ENCODE results near the gene RMND1. TPM values are rescaled to one million over a fixed set of nuclear protein-coding genes. Genes with fewer than 3 reads are reported as not detected.
A peak's percentile ranks its signal among the peaks of the same experiment; 100 is the strongest.

The RMND1 gene, protein sequence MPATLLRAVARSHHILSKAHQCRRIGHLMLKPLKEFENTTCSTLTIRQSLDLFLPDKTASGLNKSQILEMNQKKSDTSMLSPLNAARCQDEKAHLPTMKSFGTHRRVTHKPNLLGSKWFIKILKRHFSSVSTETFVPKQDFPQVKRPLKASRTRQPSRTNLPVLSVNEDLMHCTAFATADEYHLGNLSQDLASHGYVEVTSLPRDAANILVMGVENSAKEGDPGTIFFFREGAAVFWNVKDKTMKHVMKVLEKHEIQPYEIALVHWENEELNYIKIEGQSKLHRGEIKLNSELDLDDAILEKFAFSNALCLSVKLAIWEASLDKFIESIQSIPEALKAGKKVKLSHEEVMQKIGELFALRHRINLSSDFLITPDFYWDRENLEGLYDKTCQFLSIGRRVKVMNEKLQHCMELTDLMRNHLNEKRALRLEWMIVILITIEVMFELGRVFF
- polyA plus RNA-seq (2013, experiment 1 of 2), result 24.5 TPM
- polyA plus RNA-seq (2013, experiment 2 of 2), result 24.9 TPM

GRCh38 chr6:151451950-151452749, at the start of gene RMND1:
TSS of gene RMND1 (minus strand) at chr6:151452126. CDS start at chr6:151445811, 6,315 bp downstream.
- H3K27ac ChIP-seq (ENCODE audit: low read depth, low read length), result peak within 1 kb of the TSS; percentile 91
- peaks cover 35% of the 10 kb centered on the region for H3K4me1 ChIP-seq (ENCODE audit: insufficient read depth, low read length)
- peak within 1 kb of the TSS; percentile 84 for H3K4me3 ChIP-seq (ENCODE audit: low read length)
- H3K36me3 ChIP-seq (ENCODE audit: insufficient read depth, low read length), result peaks cover 18% of the 10 kb centered on the region
- peak within 1 kb of the TSS; percentile 94 for H3K9ac ChIP-seq (ENCODE audit: low read depth, low read length)
- WGBS, result under 1% methylated on average over 74 of the region's 74 CpGs
- H3K27me3 ChIP-seq (ENCODE audit: insufficient read depth, low read length), result no peaks in the 10 kb centered on the region
- H3K9me3 ChIP-seq (ENCODE audit: insufficient read depth, low read depth, low read length), result no peaks in the 10 kb centered on the region

GRCh38 chr6:151499551-151499950, 47.6 kb upstream of the RMND1 start:
- Histone ChIP-seq H3K27ac (ENCODE audit: low read depth, low read length) (no peak overlapping the region), H3K4me3 (ENCODE audit: low read length) (no peak overlapping the region), H3K9me3 (ENCODE audit: insufficient read depth, low read depth, low read length) (no peaks in the 10 kb centered on the region), H3K4me1 (ENCODE audit: insufficient read depth, low read length) (peaks cover 4% of the 10 kb centered on the region; the same call in 1 of the 2 replicates), H3K27me3 (ENCODE audit: insufficient read depth, low read length) (peaks cover 23% of the 10 kb centered on the region), H3K36me3 (ENCODE audit: insufficient read depth, low read length) (no peaks in the 10 kb centered on the region), H3K9ac (ENCODE audit: low read depth, low read length) (no peak overlapping the region)
- WGBS, result 95% methylated on average over 5 of the region's 5 CpGs

GRCh38 chr6:151498327-151498726, 46.4 kb upstream of the RMND1 start:
- no peak overlapping the region for H3K27ac ChIP-seq (ENCODE audit: low read depth, low read length)
- H3K4me3 ChIP-seq (ENCODE audit: low read length), result no peak overlapping the region
- 100% methylated on average over 1 of the region's 1 CpG for WGBS
- H3K4me1 ChIP-seq (ENCODE audit: insufficient read depth, low read length), result peaks cover 4% of the 10 kb centered on the region; the same call in 1 of the 2 replicates
- no peak overlapping the region for H3K9ac ChIP-seq (ENCODE audit: low read depth, low read length)
- no peaks in the 10 kb centered on the region for H3K36me3 ChIP-seq (ENCODE audit: insufficient read depth, low read length)
- peaks cover 36% of the 10 kb centered on the region for H3K27me3 ChIP-seq (ENCODE audit: insufficient read depth, low read length)
- no peaks in the 10 kb centered on the region for H3K9me3 ChIP-seq (ENCODE audit: insufficient read depth, low read depth, low read length)

GRCh38 chr6:151497905-151498304, 46.0 kb upstream of the RMND1 start:
- Histone ChIP-seq H3K4me1 (ENCODE audit: insufficient read depth, low read length) (peaks cover 4% of the 10 kb centered on the region; the same call in 1 of the 2 replicates), H3K4me3 (ENCODE audit: low read length) (no peak overlapping the region), H3K9ac (ENCODE audit: low read depth, low read length) (no peak overlapping the region), H3K27ac (ENCODE audit: low read depth, low read length) (no peak overlapping the region), H3K27me3 (ENCODE audit: insufficient read depth, low read length) (peaks cover 40% of the 10 kb centered on the region), H3K9me3 (ENCODE audit: insufficient read depth, low read depth, low read length) (no peaks in the 10 kb centered on the region), H3K36me3 (ENCODE audit: insufficient read depth, low read length) (no peaks in the 10 kb centered on the region)

DNA sequence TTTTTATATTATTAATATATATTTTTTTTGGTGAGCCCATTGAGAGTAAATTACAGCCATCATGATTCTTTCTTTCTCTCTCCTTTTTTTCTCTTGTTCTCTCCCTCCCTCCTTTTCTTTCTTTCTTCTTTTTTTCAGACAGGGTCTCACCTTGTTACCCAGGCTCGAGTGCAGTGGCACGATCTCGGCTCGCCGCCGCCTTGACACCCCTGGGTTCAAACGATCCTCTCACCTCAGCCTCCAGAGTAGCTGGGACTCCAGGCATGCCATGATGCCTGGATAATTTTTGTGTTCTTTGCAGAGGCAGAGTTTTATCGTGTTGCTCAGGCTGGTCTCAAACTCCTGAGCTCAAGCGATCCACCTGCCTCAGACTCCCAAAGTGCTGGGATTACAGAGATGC, 43.5 kb upstream of the RMND1 start:
- H3K9me3 ChIP-seq (ENCODE audit: insufficient read depth, low read depth, low read length), result no peaks in the 10 kb centered on the region
- 90% methylated on average over 9 of the region's 9 CpGs for WGBS
- no peak overlapping the region for H3K27ac ChIP-seq (ENCODE audit: low read depth, low read length)
- no peaks in the 10 kb centered on the region for H3K36me3 ChIP-seq (ENCODE audit: insufficient read depth, low read length)
- H3K4me3 ChIP-seq (ENCODE audit: low read length), result no peak overlapping the region
- no peaks in the 10 kb centered on the region for H3K4me1 ChIP-seq (ENCODE audit: insufficient read depth, low read length)
- H3K27me3 ChIP-seq (ENCODE audit: insufficient read depth, low read length), result peaks cover 49% of the 10 kb centered on the region
- no peak overlapping the region for H3K9ac ChIP-seq (ENCODE audit: low read depth, low read length)

GRCh38 chr6:151494936-151495320, 43.0 kb upstream of the RMND1 start:
- H3K9ac ChIP-seq (ENCODE audit: low read depth, low read length), result no peak overlapping the region
- no peaks in the 10 kb centered on the region for H3K4me1 ChIP-seq (ENCODE audit: insufficient read depth, low read length)
- no peaks in the 10 kb centered on the region for H3K36me3 ChIP-seq (ENCODE audit: insufficient read depth, low read length)
- H3K9me3 ChIP-seq (ENCODE audit: insufficient read depth, low read depth, low read length), result no peaks in the 10 kb centered on the region
- H3K4me3 ChIP-seq (ENCODE audit: low read length), result peak overlapping the region; percentile 84
- no peak overlapping the region for H3K27ac ChIP-seq (ENCODE audit: low read depth, low read length)
- whole genome bisulfite sequencing, result 66% methylated on average over 3 of the region's 4 CpGs
- peaks cover 49% of the 10 kb centered on the region for H3K27me3 ChIP-seq (ENCODE audit: insufficient read depth, low read length)

GRCh38 chr6:151494235-151494935, 42.5 kb upstream of the RMND1 start:
- Histone ChIP-seq H3K36me3 (ENCODE audit: insufficient read depth, low read length) (no peaks in the 10 kb centered on the region), H3K27ac (ENCODE audit: low read depth, low read length) (no peak overlapping the region), H3K9me3 (ENCODE audit: insufficient read depth, low read depth, low read length) (no peaks in the 10 kb centered on the region), H3K4me3 (ENCODE audit: low read length) (peak overlapping the region; percentile 84), H3K4me1 (ENCODE audit: insufficient read depth, low read length) (no peaks in the 10 kb centered on the region), H3K9ac (ENCODE audit: low read depth, low read length) (peak overlapping the region; percentile 67), H3K27me3 (ENCODE audit: insufficient read depth, low read length) (peaks cover 49% of the 10 kb centered on the region)
- WGBS, result 4% methylated on average over 43 of the region's 43 CpGs

- H3K27ac ChIP-seq (ENCODE audit: low read depth, low read length), result no peak within 1 kb of the TSS
- H3K27me3 ChIP-seq (ENCODE audit: insufficient read depth, low read length), result peaks cover 49% of the 10 kb centered on the region
- under 1% methylated on average over 58 of the region's 58 CpGs for WGBS
- H3K4me3 ChIP-seq (ENCODE audit: low read length), result peak within 1 kb of the TSS; percentile 84
- no peaks in the 10 kb centered on the region for H3K36me3 ChIP-seq (ENCODE audit: insufficient read depth, low read length)
- H3K9ac ChIP-seq (ENCODE audit: low read depth, low read length), result peak within 1 kb of the TSS; percentile 67
- H3K4me1 ChIP-seq (ENCODE audit: insufficient read depth, low read length), result no peaks in the 10 kb centered on the region
- no peaks in the 10 kb centered on the region for H3K9me3 ChIP-seq (ENCODE audit: insufficient read depth, low read depth, low read length)
These were observed 41.9 kb upstream of the RMND1 start, which contains the start of gene CCDC170 for GRCh38 chr6:151493804-151494234. TSS of gene CCDC170 (plus strand) at chr6:151494017. CDS start at chr6:151494129, 112 bp downstream.

- Histone ChIP-seq H3K9ac (ENCODE audit: low read depth, low read length) (peak overlapping the region; percentile 67), H3K27me3 (ENCODE audit: insufficient read depth, low read length) (peaks cover 49% of the 10 kb centered on the region), H3K4me1 (ENCODE audit: insufficient read depth, low read length) (no peaks in the 10 kb centered on the region), H3K27ac (ENCODE audit: low read depth, low read length) (no peak overlapping the region), H3K4me3 (ENCODE audit: low read length) (peak overlapping the region; percentile 84), H3K9me3 (ENCODE audit: insufficient read depth, low read depth, low read length) (no peaks in the 10 kb centered on the region), H3K36me3 (ENCODE audit: insufficient read depth, low read length) (no peaks in the 10 kb centered on the region)
- WGBS, result 59% methylated on average over 16 of the region's 16 CpGs
These were observed 41.4 kb upstream of the RMND1 start for GRCh38 chr6:151493161-151493803.

GRCh38 chr6:151490996-151491395, 39.1 kb upstream of the RMND1 start:
- 94% methylated on average over 7 of the region's 7 CpGs for WGBS

More at GRCh38 chr6:151490996-151491395, 39.1 kb upstream of the RMND1 start:
- Histone ChIP-seq H3K36me3 (ENCODE audit: insufficient read depth, low read length) (no peaks in the 10 kb centered on the region), H3K4me3 (ENCODE audit: low read length) (no peak overlapping the region), H3K27me3 (ENCODE audit: insufficient read depth, low read length) (peaks cover 40% of the 10 kb centered on the region), H3K9ac (ENCODE audit: low read depth, low read length) (no peak overlapping the region), H3K9me3 (ENCODE audit: insufficient read depth, low read depth, low read length) (no peaks in the 10 kb centered on the region), H3K27ac (ENCODE audit: low read depth, low read length) (no peak overlapping the region), H3K4me1 (ENCODE audit: insufficient read depth, low read length) (no peaks in the 10 kb centered on the region)
